ENCODE results near the gene ZNF536.

GRCh38 chr19:30401956-30402355 lies 29.8 kb downstream of the ZNF536 start:
- no peak for TF ChIP-seq NBN (IDR thresholded peaks at IDR 0.05)
- no peak for TF ChIP-seq IRF5 (IDR thresholded peaks at IDR 0.05; ENCODE audit: borderline replicate concordance)
- TF ChIP-seq CTCF (IDR thresholded peaks at IDR 0.05 in 2 of 3, conservative IDR thresholded peaks at IDR 0.05 in 1 of 3; ENCODE audit: control insufficient read depth in 2 of 3, extremely low read depth in 1 of 3, insufficient read depth in 1 of 3, low read depth in 3 of 3, low read length in 3 of 3) = no peak
- TF ChIP-seq CHD2 (IDR thresholded peaks at IDR 0.05; ENCODE audit: borderline replicate concordance, low read depth, low read length) = no peak
- TF ChIP-seq RCOR1 (conservative IDR thresholded peaks at IDR 0.05; ENCODE audit: low read depth, low read length) = no peak
